Activated naive CD8-positive, alpha-beta T cell treated with anti-CD3 and anti-CD28 coated beads, Interleukin-2, amount 10 ng/mL, durations not matched to agents 7 days and 5 days (primary cell): ENCODE data around the gene WDR74. TPM values are rescaled to one million over a fixed set of nuclear protein-coding genes. Genes with fewer than 3 reads are reported as not detected.

ENCODE experiments used
- ATAC-seq: fragments of 150-1000 bp; cut with Tn5 transposase; one replicate; pipeline ENCODE4 v1.10.0; 2021; ENCODE audit warnings: low read depth, moderate library complexity
- POLR2A ChIA-PET: fragments of 350-600 bp; sonication (Branson Sonifier 250); formaldehyde crosslinking; loops from one replicate; lab custom pipeline; 2021; ENCODE audit warnings: antibody characterized with exemption; lab: Charles Lee
- DNase-seq: peaks from one replicate; pipeline ENCODE4 v3.0.0; 2021
- H3K27ac Mint-ChIP-seq: one replicate; pipeline ENCODE4 v1.8.0; 2022; ENCODE audit warnings: mild to moderate bottlenecking, mixed read lengths
- H3K27me3 Mint-ChIP-seq: one replicate; pipeline ENCODE4 v1.8.0; 2022; ENCODE audit warnings: mild to moderate bottlenecking, moderate library complexity, mixed read lengths
- H3K36me3 Mint-ChIP-seq: one replicate; pipeline ENCODE4 v1.8.0; 2021; ENCODE audit warnings: mild to moderate bottlenecking, mixed read lengths
- H3K4me1 Mint-ChIP-seq: one replicate; pipeline ENCODE4 v1.8.0; 2021; ENCODE audit warnings: mixed read lengths
- H3K4me3 Mint-ChIP-seq: one replicate; pipeline ENCODE4 v1.8.0; 2022; ENCODE audit warnings: mild to moderate bottlenecking, moderate library complexity, mixed read lengths
- H3K9me3 Mint-ChIP-seq: one replicate; pipeline ENCODE4 v1.8.0; 2021; ENCODE audit warnings: mixed read lengths
- total RNA-seq, 2 experiments: library from RNA; stranded (reverse); gene quantifications; one replicate each; pipeline ENCODE4 v1.2.3, GENCODE V29; 2021

WDR74 gene
- total RNA-seq, 2 experiments from 2014 or later: 75.2 to 78.0 TPM

- peak overlapping the region; percentile 96 for H3K4me3 Mint-ChIP-seq
- H3K36me3 Mint-ChIP-seq: peaks cover 37% of the 10 kb centered on the region
- H3K9me3 Mint-ChIP-seq: no peaks in the 10 kb centered on the region
- peak overlapping the region; percentile 98 for H3K27ac Mint-ChIP-seq
- DNase-seq: no peak
- peaks cover 49% of the 10 kb centered on the region for H3K4me1 Mint-ChIP-seq
- no peaks in the 10 kb centered on the region for H3K27me3 Mint-ChIP-seq
- POLR2A ChIA-PET: interaction anchor here (0.9 to 10.5 kb wide), 31 partner anchors 9 to 454 kb away, joined by 3 to 429 read pairs (median 8); partner anchors contain the start of genes BSCL2, EEF1G, GNG3 and HNRNPUL2
- no peak for ATAC-seq
These were observed 17.0 kb upstream of the WDR74 start for GRCh38 chr11:62856333-62856895.

- DNase-seq (peak; percentile 99), ATAC-seq (peak; percentile 89)
- Mint-ChIP-seq H3K4me3 (peak overlapping the region; percentile 96), H3K27ac (peak overlapping the region; percentile 98), H3K9me3 (no peaks in the 10 kb centered on the region), H3K27me3 (no peaks in the 10 kb centered on the region), H3K36me3 (peaks cover 37% of the 10 kb centered on the region), H3K4me1 (peaks cover 45% of the 10 kb centered on the region)
- POLR2A ChIA-PET: interaction anchor here (0.5 to 10.5 kb wide), 37 partner anchors 9 to 454 kb away, joined by 3 to 429 read pairs (median 7); partner anchors contain the start of genes BSCL2, C11orf98, CSKMT and EEF1G
These were observed 16.4 kb upstream of the WDR74 start for GRCh38 chr11:62855571-62856332.

DNA sequence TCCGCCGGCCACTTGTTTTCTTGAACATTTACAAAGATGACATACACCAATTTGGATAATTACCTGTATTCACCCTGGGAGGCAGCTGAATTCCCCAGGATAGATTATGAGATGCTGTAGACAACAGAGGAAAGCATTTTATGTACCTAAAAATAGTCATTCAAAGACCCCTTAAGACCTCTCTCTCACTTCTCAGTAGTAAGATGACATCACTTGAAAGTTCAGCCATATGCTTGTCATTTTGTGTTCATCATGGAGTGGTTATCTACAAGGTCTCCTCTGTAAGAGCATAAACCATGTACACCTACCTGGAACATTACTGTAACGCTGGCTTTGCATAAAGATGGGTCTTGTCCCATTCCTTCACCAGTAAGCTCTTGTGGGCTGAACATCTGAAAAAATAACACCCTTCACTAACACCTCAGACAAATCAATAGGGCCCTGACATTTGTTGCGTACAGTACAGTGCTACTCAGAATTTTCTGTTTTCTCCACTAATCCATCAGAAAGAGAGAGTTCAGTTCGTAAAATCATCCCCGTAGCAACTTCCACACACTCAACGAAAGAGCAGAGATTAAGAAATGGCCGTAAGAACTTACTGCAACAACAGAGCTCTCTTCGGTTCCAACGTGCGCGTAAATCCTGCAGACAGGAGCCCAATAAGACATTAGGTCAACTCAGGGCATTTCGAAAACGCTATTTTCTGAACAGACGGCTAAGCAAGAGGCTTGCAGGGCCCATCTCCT is 15.6 kb upstream of the WDR74 start:
- peak overlapping the region; percentile 98 for H3K27ac Mint-ChIP-seq
- ATAC-seq: no peak
- H3K4me1 Mint-ChIP-seq: peaks cover 45% of the 10 kb centered on the region
- POLR2A ChIA-PET: interaction anchor here (0.5 to 10.5 kb wide), 34 partner anchors 9 to 453 kb away, joined by 3 to 429 read pairs (median 7); partner anchors contain the start of genes BSCL2, C11orf98, CSKMT and EEF1G
- no peaks in the 10 kb centered on the region for H3K9me3 Mint-ChIP-seq
- DNase-seq: no peak
- H3K4me3 Mint-ChIP-seq: peak overlapping the region; percentile 96
- H3K27me3 Mint-ChIP-seq: no peaks in the 10 kb centered on the region
- H3K36me3 Mint-ChIP-seq: peaks cover 37% of the 10 kb centered on the region

- no peaks in the 10 kb centered on the region for H3K9me3 Mint-ChIP-seq
- H3K27me3 Mint-ChIP-seq: no peaks in the 10 kb centered on the region
- peak overlapping the region; percentile 98 for H3K27ac Mint-ChIP-seq
- ATAC-seq (no peak), DNase-seq (no peak)
- H3K36me3 Mint-ChIP-seq: peaks cover 37% of the 10 kb centered on the region
- POLR2A ChIA-PET: interaction anchor here (0.6 to 10.5 kb wide), 17 partner anchors 10 to 1337 kb away, joined by 3 to 429 read pairs (median 16); partner anchors contain the start of genes BSCL2, C11orf98, CSKMT and GNG3
- peak overlapping the region; percentile 96 for H3K4me3 Mint-ChIP-seq
- H3K4me1 Mint-ChIP-seq: peaks cover 40% of the 10 kb centered on the region
These were observed 14.8 kb upstream of the WDR74 start for GRCh38 chr11:62854013-62854824.

DNA sequence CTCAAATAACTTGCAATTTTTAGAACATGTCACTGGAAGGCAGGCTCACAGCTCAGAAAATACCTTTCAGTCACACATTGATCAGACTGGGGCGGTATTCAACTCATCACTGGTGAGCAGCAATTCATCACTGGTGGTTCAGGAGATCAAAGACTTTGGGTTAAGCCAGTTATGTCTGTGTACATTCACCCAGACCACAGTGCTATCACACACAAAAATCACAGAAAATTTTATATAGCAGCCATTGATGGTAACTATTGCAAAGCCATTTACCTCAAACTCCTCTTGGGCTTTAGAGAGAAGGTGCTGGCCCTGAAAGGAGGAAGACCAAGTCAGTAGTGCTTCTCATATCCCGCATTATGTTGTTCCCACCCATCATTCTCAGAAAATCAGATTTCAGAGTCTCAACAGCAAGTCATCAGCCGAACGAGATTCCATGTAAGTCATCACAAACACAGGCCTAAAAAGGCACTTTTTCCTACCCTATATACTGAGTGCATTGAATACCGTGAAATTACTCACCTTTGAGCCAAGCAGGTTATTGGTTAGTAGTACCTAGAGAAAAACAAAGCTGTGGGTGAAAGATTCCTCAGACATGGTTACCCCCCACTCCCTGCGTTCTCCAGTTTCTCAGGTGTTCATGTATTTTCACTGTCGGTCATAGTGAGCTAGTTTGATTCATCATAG is 14.0 kb upstream of the WDR74 start:
- peaks cover 39% of the 10 kb centered on the region for H3K4me1 Mint-ChIP-seq
- H3K4me3 Mint-ChIP-seq: peak overlapping the region; percentile 96
- H3K27ac Mint-ChIP-seq: peak overlapping the region; percentile 98
- POLR2A ChIA-PET: interaction anchor here (1.1 to 10.5 kb wide), 14 partner anchors 8 to 262 kb away, joined by 3 to 429 read pairs (median 24); partner anchors contain the start of genes BSCL2, GNG3, HNRNPUL2 and NXF1
- peak; percentile 12 for ATAC-seq
- H3K36me3 Mint-ChIP-seq: peaks cover 40% of the 10 kb centered on the region
- H3K27me3 Mint-ChIP-seq: no peaks in the 10 kb centered on the region
- no peak for DNase-seq
- H3K9me3 Mint-ChIP-seq: no peaks in the 10 kb centered on the region

- Mint-ChIP-seq H3K27me3 (no peaks in the 10 kb centered on the region), H3K9me3 (no peaks in the 10 kb centered on the region), H3K36me3 (peaks cover 40% of the 10 kb centered on the region), H3K4me3 (peak overlapping the region; percentile 96), H3K4me1 (peaks cover 36% of the 10 kb centered on the region), H3K27ac (peak overlapping the region; percentile 98)
- ATAC-seq: no peak
- DNase-seq: no peak
- POLR2A ChIA-PET: interaction anchor here (1.6 to 10.5 kb wide), 7 partner anchors 9 to 125 kb away, joined by 3 to 429 read pairs (median 116); partner anchors contain the start of genes HNRNPUL2, NXF1, SLC3A2 and TMEM179B
These were observed 13.3 kb upstream of the WDR74 start for GRCh38 chr11:62852523-62853188.

- Mint-ChIP-seq H3K4me3 (peak overlapping the region; percentile 38), H3K36me3 (peaks cover 40% of the 10 kb centered on the region), H3K27ac (peak overlapping the region; percentile 52), H3K9me3 (no peaks in the 10 kb centered on the region), H3K4me1 (peaks cover 33% of the 10 kb centered on the region), H3K27me3 (no peaks in the 10 kb centered on the region)
- POLR2A ChIA-PET: interaction anchor here (0.5 to 10.5 kb wide), 10 partner anchors 8 to 278 kb away, joined by 3 to 429 read pairs (median 4); partner anchors contain the start of genes EEF1G, NXF1, SLC3A2 and TMEM179B
- ATAC-seq: no peak
- no peak for DNase-seq
These were observed 12.6 kb upstream of the WDR74 start for GRCh38 chr11:62851807-62852522.

- H3K4me1 Mint-ChIP-seq: peaks cover 33% of the 10 kb centered on the region
These were observed 11.8 kb upstream of the WDR74 start for GRCh38 chr11:62850911-62851806.

DNA sequence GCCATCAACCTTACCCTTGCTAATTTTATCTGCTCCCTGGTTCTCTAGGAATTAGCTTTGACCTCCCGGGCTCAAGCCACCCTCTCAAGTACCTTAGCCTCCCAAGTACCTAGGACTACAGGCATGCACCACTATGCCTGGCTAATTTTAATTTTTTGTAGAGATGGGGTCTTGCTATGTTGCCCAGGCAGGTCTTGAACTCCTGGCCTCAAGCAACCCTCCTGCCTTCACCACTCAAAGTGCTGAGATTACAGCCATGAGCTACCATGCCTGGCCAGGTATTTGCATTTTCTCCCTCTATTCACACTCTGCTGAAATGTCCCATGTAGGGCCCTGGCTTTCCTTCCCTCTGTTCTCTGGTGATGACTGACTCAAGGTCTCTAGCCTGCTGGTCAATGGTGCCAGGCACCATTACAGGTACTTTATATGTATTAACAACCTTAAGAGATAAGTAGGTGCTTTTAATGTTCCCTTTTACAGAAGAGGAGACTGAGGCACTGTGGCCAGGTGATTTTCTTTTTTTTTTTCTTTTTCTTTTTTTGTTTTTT is 8.5 kb upstream of the WDR74 start:
- H3K27me3 Mint-ChIP-seq: no peaks in the 10 kb centered on the region
- POLR2A ChIA-PET: interaction anchor here (1.1 to 10.5 kb wide), 3 partner anchors 33 to 121 kb away, joined by 3 to 117 read pairs (median 5); partner anchors contain the start of genes SLC3A2 and TMEM179B
- no peaks in the 10 kb centered on the region for H3K9me3 Mint-ChIP-seq
- H3K4me1 Mint-ChIP-seq: peaks cover 16% of the 10 kb centered on the region
- ATAC-seq (no peak), DNase-seq (no peak)
- no peak overlapping the region for H3K4me3 Mint-ChIP-seq
- H3K27ac Mint-ChIP-seq: peak overlapping the region; percentile 21
- H3K36me3 Mint-ChIP-seq: peaks cover 14% of the 10 kb centered on the region

More at GRCh38 chr11:62850911-62851806, 11.8 kb upstream of the WDR74 start:
- ATAC-seq (no peak), DNase-seq (no peak)
- Mint-ChIP-seq H3K27ac (no peak overlapping the region), H3K27me3 (no peaks in the 10 kb centered on the region), H3K36me3 (peaks cover 40% of the 10 kb centered on the region), H3K4me3 (peak overlapping the region; percentile 38), H3K9me3 (no peaks in the 10 kb centered on the region)
- POLR2A ChIA-PET: interaction anchor here (0.5 to 10.5 kb wide), 11 partner anchors 7 to 277 kb away, joined by 3 to 429 read pairs (median 5); partner anchors contain the start of genes EEF1G, NXF1, SLC3A2 and STX5

DNA sequence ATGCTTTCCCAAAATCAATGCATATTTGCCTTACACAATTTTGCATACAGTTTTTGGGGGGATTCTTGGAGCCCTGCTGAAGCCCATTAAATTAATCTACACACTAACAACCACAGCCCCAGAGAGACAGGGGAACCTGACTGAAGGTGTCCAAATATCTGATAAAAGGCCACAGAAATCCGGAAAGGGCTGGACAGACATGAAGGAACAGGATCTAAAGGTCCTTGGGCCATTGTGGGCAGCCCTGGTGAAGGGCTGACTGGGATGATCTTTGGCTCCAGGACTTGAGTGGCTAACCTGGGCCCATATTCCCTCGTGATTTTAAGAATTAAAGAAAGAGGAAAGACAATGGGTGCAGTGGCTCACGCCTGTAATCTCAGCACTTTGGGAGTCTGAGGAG is 6.8 kb upstream of the WDR74 start:
- Mint-ChIP-seq H3K27me3 (no peaks in the 10 kb centered on the region), H3K4me1 (peaks cover 6% of the 10 kb centered on the region), H3K9me3 (no peaks in the 10 kb centered on the region), H3K36me3 (peaks cover 3% of the 10 kb centered on the region), H3K27ac (no peak overlapping the region), H3K4me3 (no peak overlapping the region)
- POLR2A ChIA-PET: interaction anchor here (0.7 kb wide), 1 partner anchor 9 kb away, joined by 8 read pairs; no protein-coding TSS in a partner anchor
- no peak for DNase-seq
- ATAC-seq: no peak
